ENCODE data around the gene TRIM16. TPM values are rescaled to one million over a fixed set of nuclear protein-coding genes. Genes with fewer than 3 reads are reported as not detected.
A peak's percentile ranks its signal among the peaks of the same experiment; 100 is the strongest.
"Not testable (repeated sequence)": the region's sequence is repeated elsewhere in the genome, so short reads cannot be mapped to it uniquely, and the experiment has no call there.

TRIM16 gene
- total and polyA plus RNA-seq, 2 of the 4 experiments (the other 2 are of a cell fraction), result 22.3 to 52.5 TPM

DNA sequence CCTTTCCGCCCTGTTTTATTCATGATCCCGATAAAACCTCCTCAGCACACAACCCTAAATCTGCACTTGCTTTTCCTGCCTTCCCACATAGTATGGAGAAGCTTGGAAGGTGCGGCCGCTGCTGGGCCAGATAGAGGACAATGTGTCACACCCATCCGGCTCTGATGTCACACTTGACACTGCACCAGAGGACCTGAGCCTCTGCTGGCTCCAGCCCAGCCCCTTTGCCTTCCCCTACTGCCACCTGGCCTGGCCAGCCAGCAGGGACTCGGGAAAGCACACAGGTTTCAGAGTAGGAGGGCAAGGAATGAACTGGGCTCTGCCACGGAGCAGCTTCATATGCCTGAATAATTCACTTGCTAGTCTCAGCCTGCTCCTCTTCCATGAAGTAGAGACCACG is 62.0 kb downstream of the TRIM16 start:
- H2BK20ac ChIP-seq (ENCODE audit: low read depth, low read length); H3K4me2 ChIP-seq (ENCODE audit: low read depth, low read length); H3K79me1 ChIP-seq (ENCODE audit: low read depth in 1 of 2, low read length in 2 of 2); DNase-seq; H2AK9ac ChIP-seq (replicated peaks; ENCODE audit: low read depth, low read length, poor library complexity); H4K20me1 ChIP-seq (ENCODE audit: insufficient read depth, low read length); H3K23ac ChIP-seq (ENCODE audit: low read depth, low read length); POLR2A ChIA-PET (ENCODE audit: unreplicated experiment); H3K4me3 ChIP-seq (ENCODE audit: insufficient read depth, low read depth, low read length); ATAC-seq (ENCODE audit: low read depth); CTCF ChIA-PET; H2BK15ac ChIP-seq (ENCODE audit: low read depth, low read length); H3K56ac ChIP-seq (ENCODE audit: extremely low read depth, insufficient read depth, low read length); BruUV-seq (replicated peaks); H3K18ac ChIP-seq (ENCODE audit: low read depth, low read length); in situ Hi-C loops (cut with MboI; ENCODE audit: low sequenced_read_pairs); intact Hi-C loops (cut with micrococcal nuclease); H3K4ac ChIP-seq (ENCODE audit: low read depth, low read length); H4K5ac ChIP-seq (ENCODE audit: low read depth, low read length); H3K9me3 ChIP-seq (ENCODE audit: control insufficient read depth, insufficient read depth, low read length); H2AK5ac ChIP-seq (ENCODE audit: low read depth, low read length); H4K8ac ChIP-seq (ENCODE audit: low read depth in 2 of 2, low read length in 2 of 2); dilution Hi-C loops (cut with HindIII; ENCODE audit: low sequenced_read_pairs, unreplicated experiment); H3K14ac ChIP-seq (replicated peaks; ENCODE audit: low read depth, low read length); H4K91ac ChIP-seq (ENCODE audit: insufficient read depth, low read depth, low read length); H2BK120ac ChIP-seq (ENCODE audit: low read depth, low read length); H3K27ac ChIP-seq (ENCODE audit: insufficient read depth, low read length); H2BK5ac ChIP-seq (ENCODE audit: low read depth, low read length, poor library complexity, severe bottlenecking); H2AFZ ChIP-seq (replicated peaks; ENCODE audit: low read length, poor library complexity); H3K36me3 ChIP-seq (ENCODE audit: control insufficient read depth, insufficient read depth, low read length); H3K4me1 ChIP-seq (ENCODE audit: control insufficient read depth, insufficient read depth, low read length); H3K27me3 ChIP-seq (ENCODE audit: control insufficient read depth, insufficient read depth, low read length); H3K9ac ChIP-seq (ENCODE audit: low read depth, low read length); H3K9me1 ChIP-seq (ENCODE audit: insufficient read depth, low read length): not testable (repeated sequence)
- WGBS, 2 experiments (ENCODE audit: extremely low coverage in 2 of 2, insufficient read length in 1 of 2), result no CpG with 5 or more reads among the region's 8 CpGs

GRCh38 chr17:15619331-15620058 is 64.6 kb downstream of the TRIM16 start, which contains the start of gene FBXW10B:
Gene FBXW10B (minus strand): TSS chr17:15619704. CDS start chr17:15619512, 192 bp downstream.
- H3K4me1 ChIP-seq (ENCODE audit: control insufficient read depth, insufficient read depth, low read length); H3K4ac ChIP-seq (ENCODE audit: low read depth, low read length); H3K18ac ChIP-seq (ENCODE audit: low read depth, low read length); H3K4me3 ChIP-seq (ENCODE audit: insufficient read depth, low read depth, low read length); H3K9ac ChIP-seq (ENCODE audit: low read depth, low read length); DNase-seq; H3K9me3 ChIP-seq (ENCODE audit: control insufficient read depth, insufficient read depth, low read length); H2BK5ac ChIP-seq (ENCODE audit: low read depth, low read length, poor library complexity, severe bottlenecking); H4K91ac ChIP-seq (ENCODE audit: insufficient read depth, low read depth, low read length); H2AFZ ChIP-seq (replicated peaks; ENCODE audit: low read length, poor library complexity); H3K9me1 ChIP-seq (ENCODE audit: insufficient read depth, low read length); H3K79me1 ChIP-seq (ENCODE audit: low read depth in 1 of 2, low read length in 2 of 2); H2AK9ac ChIP-seq (replicated peaks; ENCODE audit: low read depth, low read length, poor library complexity); in situ Hi-C loops (cut with MboI; ENCODE audit: low sequenced_read_pairs); H2BK15ac ChIP-seq (ENCODE audit: low read depth, low read length); dilution Hi-C loops (cut with HindIII; ENCODE audit: low sequenced_read_pairs, unreplicated experiment); BruUV-seq (replicated peaks); H3K23ac ChIP-seq (ENCODE audit: low read depth, low read length); H4K8ac ChIP-seq (ENCODE audit: low read depth in 2 of 2, low read length in 2 of 2); H2AK5ac ChIP-seq (ENCODE audit: low read depth, low read length); H3K56ac ChIP-seq (ENCODE audit: extremely low read depth, insufficient read depth, low read length); H3K4me2 ChIP-seq (ENCODE audit: low read depth, low read length); H3K14ac ChIP-seq (replicated peaks; ENCODE audit: low read depth, low read length); H2BK120ac ChIP-seq (ENCODE audit: low read depth, low read length); H3K36me3 ChIP-seq (ENCODE audit: control insufficient read depth, insufficient read depth, low read length); H4K20me1 ChIP-seq (ENCODE audit: insufficient read depth, low read length); intact Hi-C loops (cut with micrococcal nuclease); H3K27me3 ChIP-seq (ENCODE audit: control insufficient read depth, insufficient read depth, low read length); CTCF ChIA-PET; H2BK20ac ChIP-seq (ENCODE audit: low read depth, low read length); POLR2A ChIA-PET (ENCODE audit: unreplicated experiment): not testable (repeated sequence)
- Histone ChIP-seq H4K5ac (ENCODE audit: low read depth, low read length) (peak within 1 kb of the TSS; percentile 48; the same call in 1 of the 2 replicates), H3K27ac (ENCODE audit: insufficient read depth, low read length) (peak within 1 kb of the TSS; percentile 64; the same call in 1 of the 2 replicates)
- WGBS, 2 experiments (ENCODE audit: extremely low coverage in 2 of 2, insufficient read length in 1 of 2), result no CpG with 5 or more reads among the region's 12 CpGs
- peak; percentile 89 for ATAC-seq (ENCODE audit: low read depth)

Data from IMR-90 (cell line).